ENCODE results near the gene RPS6KL1. TPM values are rescaled to one million over a fixed set of nuclear protein-coding genes. Genes with fewer than 3 reads are reported as not detected.
"Not testable (repeated sequence)": the region's sequence is repeated elsewhere in the genome, so short reads cannot be mapped to it uniquely, and the experiment has no call there.

RPS6KL1 gene
- total RNA-seq, 1 experiment from 2014 or later: 8.8 TPM

GRCh38 chr14:74936151-74936550, 13.1 kb upstream of the RPS6KL1 start:
- H3K4me3 Mint-ChIP-seq (ENCODE audit: unreplicated experiment): no peak overlapping the region
- ChIA-PET CTCF (interaction anchor here (1.9 to 2.3 kb wide), 2 partner anchors 10 to 152 kb away, joined by 7 to 9 read pairs; no protein-coding TSS in a partner anchor), POLR2A (interaction anchor here (2.4 kb wide), 1 partner anchor 13 kb away, joined by 8 read pairs; the partner anchor contains the start of gene RPS6KL1)
- intact Hi-C loops (cut with micrococcal nuclease): no loop called here
- BruUV-seq (replicated peaks): no TSS peak
- TF ChIP-seq, protein P1, sequence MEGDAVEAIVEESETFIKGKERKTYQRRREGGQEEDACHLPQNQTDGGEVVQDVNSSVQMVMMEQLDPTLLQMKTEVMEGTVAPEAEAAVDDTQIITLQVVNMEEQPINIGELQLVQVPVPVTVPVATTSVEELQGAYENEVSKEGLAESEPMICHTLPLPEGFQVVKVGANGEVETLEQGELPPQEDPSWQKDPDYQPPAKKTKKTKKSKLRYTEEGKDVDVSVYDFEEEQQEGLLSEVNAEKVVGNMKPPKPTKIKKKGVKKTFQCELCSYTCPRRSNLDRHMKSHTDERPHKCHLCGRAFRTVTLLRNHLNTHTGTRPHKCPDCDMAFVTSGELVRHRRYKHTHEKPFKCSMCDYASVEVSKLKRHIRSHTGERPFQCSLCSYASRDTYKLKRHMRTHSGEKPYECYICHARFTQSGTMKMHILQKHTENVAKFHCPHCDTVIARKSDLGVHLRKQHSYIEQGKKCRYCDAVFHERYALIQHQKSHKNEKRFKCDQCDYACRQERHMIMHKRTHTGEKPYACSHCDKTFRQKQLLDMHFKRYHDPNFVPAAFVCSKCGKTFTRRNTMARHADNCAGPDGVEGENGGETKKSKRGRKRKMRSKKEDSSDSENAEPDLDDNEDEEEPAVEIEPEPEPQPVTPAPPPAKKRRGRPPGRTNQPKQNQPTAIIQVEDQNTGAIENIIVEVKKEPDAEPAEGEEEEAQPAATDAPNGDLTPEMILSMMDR (IDR thresholded peaks at IDR 0.05; ENCODE audit: unreplicated experiment): no peak
- DNase-seq (ENCODE audit: unreplicated experiment): no peak
- H3K27me3 Mint-ChIP-seq (ENCODE audit: insufficient read depth, unreplicated experiment): no peaks in the 10 kb centered on the region
- H3K4me1 Mint-ChIP-seq (ENCODE audit: insufficient read depth, unreplicated experiment): peaks cover 7% of the 10 kb centered on the region
- peaks cover 7% of the 10 kb centered on the region for H3K9me3 Mint-ChIP-seq (ENCODE audit: unreplicated experiment)
- H3K27ac Mint-ChIP-seq (ENCODE audit: low read depth, unreplicated experiment): no peak overlapping the region
- H3K36me3 Mint-ChIP-seq (ENCODE audit: insufficient read depth, unreplicated experiment): peaks cover 4% of the 10 kb centered on the region

DNA sequence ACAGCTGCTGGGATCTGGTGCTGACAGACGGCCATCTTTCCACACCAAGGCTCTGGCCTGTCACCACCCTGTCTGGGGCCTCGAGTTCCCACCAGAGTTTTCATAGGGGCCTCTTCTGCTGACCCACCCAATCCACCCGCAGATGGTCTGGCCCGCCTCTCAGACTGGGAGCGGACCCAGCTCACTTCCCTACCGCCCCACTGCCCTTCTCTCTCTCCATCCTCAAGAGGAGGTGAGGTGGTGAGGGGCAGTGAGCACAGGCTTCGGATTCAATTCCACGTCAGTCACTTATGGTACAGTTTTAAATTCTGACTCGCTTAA, 12.3 kb upstream of the RPS6KL1 start:
- no peak for DNase-seq (ENCODE audit: unreplicated experiment)
- intact Hi-C loops (cut with micrococcal nuclease): no loop called here
- H3K9me3 Mint-ChIP-seq (ENCODE audit: unreplicated experiment): peaks cover 7% of the 10 kb centered on the region
- no peak overlapping the region for H3K27ac Mint-ChIP-seq (ENCODE audit: low read depth, unreplicated experiment)
- TF ChIP-seq, protein P1 (IDR thresholded peaks at IDR 0.05; ENCODE audit: unreplicated experiment): no peak
- no peaks in the 10 kb centered on the region for H3K27me3 Mint-ChIP-seq (ENCODE audit: insufficient read depth, unreplicated experiment)
- no TSS peak for BruUV-seq (replicated peaks)
- H3K4me3 Mint-ChIP-seq (ENCODE audit: unreplicated experiment): no peak overlapping the region
- ChIA-PET CTCF (interaction anchor here (0.7 to 2.3 kb wide), 3 partner anchors 10 to 152 kb away, joined by 3 to 9 read pairs (median 7); no protein-coding TSS in a partner anchor), POLR2A (interaction anchor here (0.7 to 2.4 kb wide), 2 partner anchors 12 to 520 kb away, joined by 4 to 8 read pairs; partner anchors contain the start of gene RPS6KL1)
- peaks cover 4% of the 10 kb centered on the region for H3K36me3 Mint-ChIP-seq (ENCODE audit: insufficient read depth, unreplicated experiment)
- peaks cover 6% of the 10 kb centered on the region for H3K4me1 Mint-ChIP-seq (ENCODE audit: insufficient read depth, unreplicated experiment)

DNA sequence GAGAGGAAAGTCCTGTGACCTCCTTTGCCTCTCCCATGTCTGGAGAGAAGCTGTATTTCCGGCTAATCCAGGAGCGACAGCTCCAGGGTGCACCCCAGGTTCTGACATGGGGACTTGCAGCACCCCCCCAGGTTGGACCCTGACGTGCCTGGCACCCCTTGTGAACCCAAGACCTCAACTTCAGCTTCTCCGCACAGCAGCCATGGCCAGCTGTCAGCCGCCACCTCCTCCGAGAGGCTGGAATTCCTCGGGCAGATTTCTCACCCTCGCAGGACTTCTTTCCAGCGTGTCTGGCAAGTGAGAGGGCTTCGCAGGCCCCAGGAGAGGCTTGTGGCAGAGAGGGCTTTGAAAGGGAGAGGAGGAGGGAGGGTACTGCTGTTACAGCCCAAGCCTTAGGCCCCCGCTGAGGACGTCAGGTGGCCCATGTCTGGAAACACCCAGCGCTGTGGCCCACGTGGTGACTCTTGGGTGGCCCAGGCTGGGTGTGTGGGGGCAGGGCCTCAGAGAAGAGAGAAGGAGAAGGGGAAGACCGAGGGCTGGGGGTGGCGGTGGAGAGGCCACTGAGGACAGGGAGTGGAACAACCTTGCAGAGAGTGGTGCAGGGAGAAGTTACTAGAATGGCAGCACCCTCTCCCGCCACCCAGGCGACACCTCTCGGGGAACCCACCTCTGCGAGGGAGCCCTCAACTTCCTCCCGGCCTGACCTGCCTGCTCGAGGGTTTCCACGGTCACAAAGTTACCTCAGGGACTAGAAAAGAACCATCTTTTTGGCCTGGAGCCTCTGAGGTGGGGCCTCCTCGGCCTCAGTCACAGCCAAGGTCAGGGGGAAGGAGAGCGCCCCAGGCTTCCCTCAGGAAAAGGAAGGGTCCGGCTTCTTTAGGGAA, 11.7 kb upstream of the RPS6KL1 start:
- H3K27me3 Mint-ChIP-seq (ENCODE audit: insufficient read depth, unreplicated experiment): no peaks in the 10 kb centered on the region
- no peak for DNase-seq (ENCODE audit: unreplicated experiment)
- CTCF ChIA-PET: interaction anchor here (0.7 to 2.3 kb wide), 5 partner anchors 11 to 154 kb away, joined by 3 to 9 read pairs (median 4); no protein-coding TSS in a partner anchor
- no peak overlapping the region for H3K4me3 Mint-ChIP-seq (ENCODE audit: unreplicated experiment)
- no peak overlapping the region for H3K27ac Mint-ChIP-seq (ENCODE audit: low read depth, unreplicated experiment)
- H3K4me1 Mint-ChIP-seq (ENCODE audit: insufficient read depth, unreplicated experiment): peaks cover under 1% of the 10 kb centered on the region
- POLR2A ChIA-PET: interaction anchor here (0.7 to 2.4 kb wide), 2 partner anchors 11 to 520 kb away, joined by 4 to 8 read pairs; partner anchors contain the start of gene RPS6KL1
- TF ChIP-seq, protein P1 (IDR thresholded peaks at IDR 0.05; ENCODE audit: unreplicated experiment): no peak
- peaks cover 7% of the 10 kb centered on the region for H3K9me3 Mint-ChIP-seq (ENCODE audit: unreplicated experiment)
- intact Hi-C loops (cut with micrococcal nuclease): no loop called here
- peaks cover 4% of the 10 kb centered on the region for H3K36me3 Mint-ChIP-seq (ENCODE audit: insufficient read depth, unreplicated experiment)
- no TSS peak for BruUV-seq (replicated peaks)

DNA sequence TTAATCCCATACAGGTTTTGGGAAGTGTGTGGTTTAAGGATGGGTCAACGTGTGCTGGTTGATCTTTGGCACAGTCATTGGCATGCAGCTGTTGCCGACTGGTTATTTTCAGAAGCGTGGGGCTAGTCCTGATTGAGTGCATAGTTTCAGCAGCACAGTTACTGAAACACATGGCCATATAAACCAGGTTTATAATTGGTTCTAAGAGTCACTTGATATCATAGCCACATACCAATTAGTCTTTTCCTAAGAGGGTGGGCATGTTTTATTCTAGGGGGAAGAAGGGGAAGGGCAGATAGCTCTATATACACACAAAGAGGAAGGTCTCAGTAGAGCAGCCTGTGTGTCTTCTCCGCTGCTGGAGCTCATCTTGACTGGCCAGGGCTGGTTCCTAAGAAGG, 11.0 kb upstream of the RPS6KL1 start:
- ChIA-PET CTCF (interaction anchor here (1.2 kb wide), 2 partner anchors 12 to 155 kb away, joined by 3 to 4 read pairs; no protein-coding TSS in a partner anchor), POLR2A (no interaction called here)
- Mint-ChIP-seq H3K36me3 (ENCODE audit: insufficient read depth, unreplicated experiment) (peaks cover 4% of the 10 kb centered on the region), H3K4me1 (ENCODE audit: insufficient read depth, unreplicated experiment) (no peaks in the 10 kb centered on the region), H3K27me3 (ENCODE audit: insufficient read depth, unreplicated experiment) (no peaks in the 10 kb centered on the region), H3K27ac (ENCODE audit: low read depth, unreplicated experiment) (no peak overlapping the region), H3K4me3 (ENCODE audit: unreplicated experiment) (no peak overlapping the region), H3K9me3 (ENCODE audit: unreplicated experiment) (peaks cover 7% of the 10 kb centered on the region)
- no peak for DNase-seq (ENCODE audit: unreplicated experiment)
- BruUV-seq (replicated peaks): no TSS peak
- intact Hi-C loops (cut with micrococcal nuclease): no loop called here
- TF ChIP-seq, protein P1 (IDR thresholded peaks at IDR 0.05; ENCODE audit: unreplicated experiment): no peak

DNA sequence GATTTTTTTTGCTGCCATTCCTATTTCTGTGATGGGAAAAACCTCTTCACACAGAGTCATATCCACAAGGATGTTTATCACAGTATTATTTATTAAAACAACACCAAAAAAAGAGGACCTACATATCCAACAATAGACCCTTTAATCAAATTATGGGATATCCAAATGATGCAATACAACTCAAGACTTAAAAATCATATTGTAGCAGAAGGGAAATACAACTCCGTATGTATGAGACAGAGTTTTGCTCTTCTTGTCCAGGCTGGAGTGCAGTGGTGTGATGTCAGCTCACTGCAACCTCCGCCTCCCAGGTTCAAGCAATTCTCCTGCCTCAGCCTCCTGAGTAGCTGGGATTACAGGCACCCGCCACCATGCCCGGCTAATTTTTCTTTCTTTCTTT, 9.9 kb upstream of the RPS6KL1 start:
- H3K4me3 Mint-ChIP-seq (ENCODE audit: unreplicated experiment); POLR2A ChIA-PET; H3K27me3 Mint-ChIP-seq (ENCODE audit: insufficient read depth, unreplicated experiment); intact Hi-C loops (cut with micrococcal nuclease); H3K9me3 Mint-ChIP-seq (ENCODE audit: unreplicated experiment); H3K36me3 Mint-ChIP-seq (ENCODE audit: insufficient read depth, unreplicated experiment); H3K27ac Mint-ChIP-seq (ENCODE audit: low read depth, unreplicated experiment); BruUV-seq (replicated peaks); H3K4me1 Mint-ChIP-seq (ENCODE audit: insufficient read depth, unreplicated experiment); DNase-seq (ENCODE audit: unreplicated experiment): not testable (repeated sequence)
- CTCF ChIA-PET: interaction anchor here (0.9 kb wide), 1 partner anchor 27 kb away, joined by 3 read pairs; no protein-coding TSS in a partner anchor
